C4-2B (cell line): Measurements from ENCODE around the gene ADGRV1.
"Not testable (repeated sequence)": the region's sequence is repeated elsewhere in the genome, so short reads cannot be mapped to it uniquely, and the experiment has no call there.

Source experiments
- H3K27ac ChIP-seq: fragments of 450-650 bp; 2 replicates; pipeline ENCODE4 v1.5.1; 2017
- CTCF ChIP-seq: fragments of 450-650 bp; conservative IDR thresholded peaks from 2 replicates; pipeline ENCODE4 v1.5.1; 2017; ENCODE audit warnings: mild to moderate bottlenecking
- ZFX ChIP-seq: fragments of 450-650 bp; IDR thresholded peaks from 2 replicates; pipeline ENCODE4 v1.6.1; 2017

ADGRV1 gene

GRCh38 chr5:90968319-90968718, 409.7 kb downstream of the ADGRV1 start:
- TF ChIP-seq ZFX = no peak
- no peak for TF ChIP-seq CTCF
- H3K27ac ChIP-seq = no peak overlapping the region

GRCh38 chr5:90969945-90970344, 411.3 kb downstream of the ADGRV1 start:
- H3K27ac ChIP-seq = not testable (repeated sequence)

GRCh38 chr5:90981177-90981576, 422.6 kb downstream of the ADGRV1 start:
- H3K27ac ChIP-seq = no peak overlapping the region
- TF ChIP-seq CTCF (no peak), ZFX (no peak)

GRCh38 chr5:90981821-90982220, 423.2 kb downstream of the ADGRV1 start:
- no peak overlapping the region for H3K27ac ChIP-seq

GRCh38 chr5:90982576-90982975, 424.0 kb downstream of the ADGRV1 start:
- no peak for TF ChIP-seq ZFX
- no peak for TF ChIP-seq CTCF
- H3K27ac ChIP-seq = no peak overlapping the region

More at GRCh38 chr5:90981821-90982220, 423.2 kb downstream of the ADGRV1 start:
- TF ChIP-seq CTCF (no peak), ZFX (no peak)

GRCh38 chr5:90983148-90983547, 424.6 kb downstream of the ADGRV1 start:
- no peak overlapping the region for H3K27ac ChIP-seq
- TF ChIP-seq CTCF = no peak
- no peak for TF ChIP-seq ZFX

- H3K27ac ChIP-seq = no peak overlapping the region
- TF ChIP-seq CTCF = no peak
- TF ChIP-seq ZFX = no peak
Measured at GRCh38 chr5:90983711-90984124, 425.1 kb downstream of the ADGRV1 start.

GRCh38 chr5:90985341-90985740, 426.7 kb downstream of the ADGRV1 start:
- H3K27ac ChIP-seq = no peak overlapping the region
- TF ChIP-seq ZFX (no peak), CTCF (no peak)
